GM15510 (cell line): ENCODE measurements around the gene ACYP1.
A peak's percentile ranks its signal among the peaks of the same experiment; 100 is the strongest.

Experiments used
- POLR2A ChIP-seq: IDR thresholded peaks from 3 replicates; pipeline ENCODE4 v1.6.1; 2011; ENCODE audit warnings: borderline replicate concordance; ENCODE audit not compliant: insufficient read length; ENCODE audit errors: extremely low read depth

The ACYP1 gene

DNA sequence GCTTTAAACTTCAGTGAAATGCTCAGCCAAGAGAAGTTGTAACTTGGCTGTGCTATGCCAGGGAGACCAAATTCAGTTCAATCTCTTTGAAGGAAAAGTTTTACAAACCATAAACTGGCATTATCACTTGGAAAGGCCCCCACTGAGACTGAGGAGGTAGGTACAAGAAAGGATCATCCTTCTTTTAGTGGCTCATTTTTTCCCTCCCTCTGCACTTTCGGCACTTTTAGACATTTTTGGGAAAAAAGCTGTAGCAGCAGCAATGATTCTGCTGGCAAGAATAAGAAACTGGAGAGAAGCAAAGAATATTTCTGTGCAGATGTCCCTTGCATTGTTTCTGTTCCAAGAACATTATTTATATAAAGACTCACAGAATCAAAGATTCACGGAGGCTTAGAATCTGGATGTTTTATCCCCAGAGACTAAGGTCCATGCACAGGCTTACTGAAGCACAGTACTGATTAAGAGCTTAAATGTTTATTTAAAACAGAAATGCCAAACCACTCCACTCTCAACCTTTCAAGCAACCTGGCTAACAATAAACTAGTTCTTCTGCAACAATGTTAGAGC, 17.9 kb upstream of the ACYP1 start:
- TF ChIP-seq POLR2A: no peak

DNA sequence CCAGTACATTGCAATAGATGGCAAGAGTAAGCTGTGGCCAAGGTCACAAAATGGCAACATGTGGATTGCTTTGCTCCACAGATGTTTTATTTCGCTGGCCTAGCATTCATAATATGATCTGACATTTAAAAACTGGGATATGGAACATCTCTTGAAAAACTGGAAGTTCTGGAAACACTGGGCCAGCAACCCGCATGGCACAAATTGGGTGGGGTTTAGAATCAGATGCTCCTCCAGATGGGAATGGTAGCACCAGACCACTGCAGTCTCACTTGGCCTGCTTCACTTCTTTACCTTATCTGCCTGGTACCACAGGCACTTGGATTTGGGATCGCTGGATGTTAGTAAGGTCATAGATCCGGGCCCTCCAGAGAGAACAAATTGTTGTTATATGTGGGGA, 15.7 kb upstream of the ACYP1 start:
- TF ChIP-seq POLR2A: no peak

DNA sequence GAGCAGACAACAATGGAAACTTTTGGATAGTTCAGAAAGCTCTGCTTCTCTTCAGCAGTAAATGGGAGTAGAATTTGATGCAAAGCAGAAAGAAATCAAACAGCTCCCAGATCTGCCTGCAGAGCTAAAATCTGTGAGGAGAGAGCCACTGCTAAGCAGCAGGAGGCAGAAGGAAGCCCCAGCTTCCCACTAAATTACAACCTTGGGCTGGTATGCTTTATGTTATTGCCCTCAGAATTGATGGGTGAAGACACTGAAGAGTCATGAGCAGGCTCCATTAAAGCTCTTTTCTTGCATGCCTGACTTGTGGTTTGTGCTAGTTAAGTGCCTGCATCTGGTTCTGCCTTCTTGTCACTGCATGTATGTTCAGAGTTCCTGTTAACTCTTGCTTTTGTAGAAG, 14.0 kb upstream of the ACYP1 start:
- TF ChIP-seq POLR2A: no peak

DNA sequence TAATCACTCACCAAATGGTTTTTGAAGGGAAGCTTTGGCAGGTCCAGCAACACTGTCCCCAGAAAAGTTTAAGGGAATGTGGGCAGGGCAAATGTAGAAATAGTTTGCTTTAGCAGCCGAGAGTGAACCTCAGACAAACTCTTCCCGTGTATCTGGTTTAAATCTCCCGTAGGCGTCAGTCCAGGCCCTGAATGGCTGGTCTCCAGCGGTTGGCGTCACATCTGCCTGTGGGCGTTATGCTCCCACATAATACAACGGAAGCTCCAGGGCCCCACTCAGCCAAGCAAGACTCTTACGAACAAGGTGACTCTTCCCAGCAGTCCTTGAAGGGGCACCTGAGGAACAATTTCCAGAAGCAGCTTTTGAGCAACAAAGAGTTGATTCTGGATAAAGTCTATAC, 6.6 kb upstream of the ACYP1 start:
- TF ChIP-seq POLR2A: no peak

DNA sequence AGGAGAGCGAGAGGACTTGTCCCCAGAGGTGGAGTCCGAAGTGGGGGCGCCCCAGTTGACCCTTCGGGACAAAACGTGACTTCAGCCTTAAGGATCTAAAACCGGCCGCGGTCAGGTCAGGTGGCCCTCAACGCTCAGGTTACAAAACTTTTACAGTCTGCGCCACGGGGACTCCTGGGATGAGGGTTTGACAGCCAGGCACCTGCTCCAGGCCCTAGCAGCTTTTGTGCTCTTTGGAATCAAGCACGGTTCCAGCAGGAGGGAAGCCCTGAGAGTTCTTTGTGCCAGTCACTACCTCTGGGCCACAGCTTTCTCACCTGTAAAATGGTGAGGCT, 6.0 kb upstream of the ACYP1 start:
- TF ChIP-seq POLR2A: no peak

DNA sequence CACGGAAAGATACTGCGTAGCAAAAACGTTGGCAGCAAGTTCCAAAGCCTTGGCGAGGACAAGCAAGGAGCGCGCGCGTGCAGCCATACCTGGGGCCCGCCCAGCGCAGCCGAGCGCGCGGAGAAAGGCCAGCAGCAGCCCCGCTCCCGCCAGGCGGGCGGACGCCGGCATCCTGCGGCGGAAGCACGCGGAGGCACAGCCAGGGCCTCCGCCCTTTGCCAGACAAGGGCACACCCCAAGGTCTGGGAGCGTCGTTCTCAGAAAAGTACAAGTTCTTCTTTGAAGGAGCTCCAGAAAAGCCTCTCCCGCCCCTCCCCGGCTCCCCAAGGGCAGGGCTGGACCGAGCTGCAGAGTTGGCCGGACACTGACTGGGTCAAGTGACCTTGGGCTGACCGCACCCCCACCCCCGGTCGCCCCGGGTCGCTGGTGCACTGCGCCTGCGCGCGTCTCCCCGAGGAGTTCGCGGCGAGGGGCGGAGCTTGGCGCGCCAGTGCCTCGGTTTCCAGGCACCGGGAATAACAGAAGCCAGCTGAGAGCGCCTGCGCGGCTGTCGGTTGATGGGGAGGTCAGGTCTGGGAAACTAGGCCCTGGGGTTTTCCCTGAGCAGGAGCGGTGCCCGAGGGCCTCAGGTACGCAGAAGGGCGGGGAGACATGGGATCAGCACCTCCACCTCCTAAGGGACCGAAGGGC, 5.4 kb upstream of the ACYP1 start, which contains the start of gene ZC2HC1C:
Gene ZC2HC1C (plus strand): TSS at position 521 of the 690 bp plus-strand sequence. CDS start 933 bp downstream, outside the sequence.
- TF ChIP-seq POLR2A: peak; percentile 73

DNA sequence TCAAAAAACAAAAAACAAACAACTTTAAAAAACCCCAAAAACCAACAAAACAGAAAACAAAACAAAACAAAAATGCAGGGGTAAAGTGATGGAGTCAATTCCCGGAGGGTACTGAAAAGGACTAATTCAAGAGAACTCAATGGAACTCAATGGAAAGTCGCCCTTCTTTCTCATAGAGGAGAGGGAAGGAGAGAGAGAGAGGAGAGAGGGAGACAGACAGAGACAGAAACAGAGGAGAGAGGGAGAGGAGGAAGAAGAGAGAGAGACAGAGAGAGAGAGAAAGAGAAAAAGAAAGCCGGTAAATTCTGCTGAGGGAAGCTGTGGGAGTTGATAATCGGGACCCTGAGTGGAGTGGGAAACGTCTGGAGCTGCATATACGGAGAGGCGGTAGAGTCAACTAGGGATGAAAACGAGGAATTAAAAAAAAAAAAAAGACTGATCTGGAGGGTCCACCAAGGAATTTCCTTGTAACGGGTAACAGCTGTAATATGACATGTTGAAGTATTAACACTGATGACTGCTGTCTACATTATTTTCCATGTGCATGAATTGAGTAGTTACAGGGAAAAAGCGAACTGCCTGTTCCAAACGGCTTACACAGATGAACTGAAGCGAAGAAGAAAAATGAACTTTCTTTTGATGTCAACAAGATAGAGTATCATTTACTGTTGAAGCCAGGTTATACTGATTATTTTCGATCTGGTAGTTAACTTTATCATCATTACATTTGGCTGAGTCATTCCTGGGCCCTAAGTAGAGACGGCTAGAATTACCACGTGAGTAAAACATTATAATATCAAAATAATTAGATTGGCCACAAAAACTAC, 4.7 kb upstream of the ACYP1 start:
- TF ChIP-seq POLR2A: no peak

DNA sequence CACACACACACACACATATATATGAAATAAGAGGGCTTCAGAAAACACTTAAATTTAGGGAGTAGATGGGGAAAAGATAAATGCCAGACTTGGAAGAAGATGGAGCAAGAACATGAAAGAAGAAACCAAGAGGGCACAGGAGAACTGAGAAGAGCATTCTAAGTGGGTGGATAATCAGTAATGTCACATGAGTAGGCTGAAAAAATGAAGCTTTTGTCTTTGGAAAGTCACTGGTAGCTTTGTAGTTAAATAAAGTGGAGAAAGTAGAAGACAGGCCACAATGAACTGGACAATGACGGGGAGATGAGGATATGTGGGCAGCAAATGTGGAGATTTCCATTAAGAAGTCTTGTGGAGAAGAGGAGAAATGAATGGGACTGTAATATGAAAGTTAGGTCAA, 3.4 kb upstream of the ACYP1 start:
- no peak for TF ChIP-seq POLR2A

DNA sequence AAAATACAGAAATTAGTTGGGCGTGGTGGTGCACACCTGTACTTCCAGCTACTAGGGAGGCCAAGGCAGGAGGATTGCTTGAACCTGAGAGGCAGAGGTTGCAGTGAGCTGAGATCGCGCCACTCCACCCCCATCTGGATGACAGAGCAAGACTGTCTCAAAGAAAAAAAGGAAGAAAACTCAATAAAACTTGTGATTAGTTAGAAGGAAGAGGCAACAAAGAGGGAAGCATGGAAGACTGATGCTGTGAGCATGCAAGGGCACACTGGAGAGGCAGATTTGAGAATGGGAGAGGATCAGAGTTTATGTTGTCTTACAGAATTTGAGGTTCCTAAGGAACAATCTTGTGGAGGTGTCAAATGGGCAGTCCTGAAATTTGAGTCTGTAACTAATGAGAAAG, 2.9 kb upstream of the ACYP1 start:
- no peak for TF ChIP-seq POLR2A

DNA sequence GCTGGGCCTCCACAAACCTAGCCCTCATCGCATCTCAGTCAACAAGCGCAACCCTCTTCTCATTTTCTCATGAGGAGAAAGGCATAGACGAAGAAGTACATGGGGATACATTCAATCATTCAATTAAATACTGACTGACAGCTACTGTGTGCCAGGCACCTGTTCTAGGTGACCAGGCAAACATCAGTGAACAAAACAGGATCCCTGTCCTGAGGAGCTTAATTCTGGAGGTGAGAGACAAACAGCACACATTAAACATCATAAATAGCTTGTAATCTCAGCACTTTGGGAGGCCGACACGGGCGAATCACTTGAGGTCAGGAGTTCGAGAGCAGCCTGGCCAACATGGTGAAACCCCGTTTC, 362 bp upstream of the ACYP1 start:
- no peak for TF ChIP-seq POLR2A

DNA sequence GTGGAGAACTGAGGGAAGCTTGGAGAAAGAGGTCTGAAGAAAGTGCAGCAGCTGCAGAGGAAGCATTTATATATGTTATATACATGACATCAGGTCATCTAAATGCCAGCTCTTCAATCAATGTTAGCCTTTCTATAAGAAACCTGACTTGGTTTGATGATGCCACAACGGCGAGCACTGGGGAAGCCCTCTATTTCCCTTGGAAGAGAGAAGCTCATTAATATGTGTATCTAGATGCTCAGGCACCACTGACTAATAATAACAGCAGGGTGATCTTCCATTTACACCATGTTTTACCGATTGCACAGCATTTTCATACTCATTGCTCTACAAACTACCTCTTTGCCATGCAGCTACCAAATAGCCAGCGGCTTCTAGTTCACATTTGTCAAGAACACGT, 811 bp downstream of the ACYP1 start:
- TF ChIP-seq POLR2A: no peak

DNA sequence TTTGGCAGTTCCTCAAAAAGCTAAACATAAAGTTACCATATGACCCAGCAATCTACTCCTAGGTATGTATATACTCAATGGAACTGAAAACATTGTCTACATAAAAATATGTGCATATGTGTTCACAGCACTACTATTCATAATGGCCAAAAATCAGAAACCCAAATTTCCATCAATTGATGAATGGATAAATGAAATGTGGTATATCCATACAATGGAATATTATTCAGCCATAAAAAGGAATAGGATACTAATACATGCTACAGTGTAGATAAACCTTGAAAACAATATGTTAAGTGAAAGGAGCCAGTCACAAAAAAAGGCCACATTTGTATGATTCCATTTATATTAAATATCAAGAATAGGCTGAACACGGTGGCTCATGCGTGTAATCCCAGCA, 3.4 kb downstream of the ACYP1 start:
- no peak for TF ChIP-seq POLR2A

DNA sequence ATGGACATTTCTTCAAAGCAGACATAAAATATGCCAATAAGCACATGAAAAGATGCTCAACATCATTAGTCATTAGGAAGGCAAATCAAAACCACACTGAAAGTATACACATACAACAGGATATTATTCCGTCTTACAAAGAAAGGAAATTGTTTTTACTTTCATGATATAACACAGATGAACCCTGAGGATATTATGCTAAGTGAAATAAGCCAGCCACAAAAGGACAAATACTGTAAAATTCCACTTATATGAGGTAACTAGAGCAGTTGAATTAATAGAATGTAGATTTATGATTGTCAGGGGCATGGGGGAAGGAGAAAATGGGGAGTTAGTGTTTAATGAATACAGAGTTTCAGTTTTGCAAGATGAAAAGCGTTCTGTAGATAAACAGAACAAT, 4.2 kb downstream of the ACYP1 start:
- no peak for TF ChIP-seq POLR2A

DNA sequence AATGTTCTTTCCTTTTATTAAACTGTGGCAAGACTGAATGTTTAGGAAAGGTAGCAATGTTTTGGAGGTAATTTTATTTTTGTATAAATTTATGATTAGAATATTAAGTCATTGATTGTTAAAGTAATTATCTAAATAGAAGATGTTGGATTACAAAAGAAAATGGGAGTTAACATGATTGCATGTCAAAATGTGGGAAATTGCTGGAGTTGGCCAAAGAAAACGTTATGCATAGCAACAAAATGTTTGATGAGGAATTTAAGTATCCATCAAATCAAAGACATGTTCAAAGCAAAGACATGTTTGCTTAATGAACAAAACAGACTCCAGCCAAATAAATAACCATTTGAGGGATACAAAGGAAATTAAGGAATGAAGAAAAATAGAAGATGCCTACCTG, 9.4 kb downstream of the ACYP1 start:
- TF ChIP-seq POLR2A: no peak

DNA sequence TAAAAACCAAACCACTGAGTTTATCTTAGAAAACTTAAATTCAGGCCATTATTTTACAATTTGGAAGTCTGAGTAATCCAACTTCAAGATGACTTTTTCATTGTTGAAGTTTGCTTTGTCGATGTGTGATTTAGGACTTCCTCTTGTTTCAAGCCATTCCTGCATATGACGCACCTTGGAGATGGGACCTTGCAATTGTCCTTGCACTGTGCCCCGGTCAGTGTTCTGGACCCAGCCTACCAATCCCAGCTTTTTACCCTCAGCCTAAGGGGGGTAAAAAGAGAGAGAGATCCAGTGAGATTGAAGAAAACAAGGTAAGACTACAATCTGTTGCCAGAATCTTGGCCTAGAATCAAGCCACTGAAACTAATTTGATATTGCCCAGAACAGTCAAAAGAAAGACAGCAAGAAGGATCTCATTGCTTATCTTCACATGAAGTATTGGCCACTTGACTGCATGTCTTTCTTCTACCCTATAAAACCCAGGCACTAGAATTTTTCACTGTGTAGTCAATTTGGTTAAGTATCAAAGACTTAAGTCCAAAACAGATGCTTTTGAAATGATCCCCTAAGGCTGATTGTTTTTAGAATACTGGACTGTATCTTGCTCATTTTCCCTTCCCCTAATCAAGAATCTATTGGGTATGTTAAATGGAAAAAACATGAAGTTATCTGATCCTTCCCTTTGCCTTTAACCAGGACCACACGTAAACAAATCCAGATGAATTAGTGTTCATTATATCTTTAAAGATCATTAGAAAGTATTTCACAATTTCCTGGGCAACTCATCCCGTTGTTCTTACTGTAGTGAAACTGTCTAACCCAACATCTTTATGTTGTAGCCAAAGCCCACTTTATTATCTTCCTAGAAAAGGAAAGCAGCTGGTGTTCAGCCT, 10.2 kb downstream of the ACYP1 start:
- no peak for TF ChIP-seq POLR2A
